HuH-7.5 (cell line): ENCODE results near the gene ZBTB7C.

Experiments used
- DNase-seq: peaks from one replicate; pipeline ENCODE4 v3.0.0; 2011; ENCODE audit warnings: low spot score

The ZBTB7C gene

GRCh38 chr18:48354746-48355260 is 54.4 kb downstream of the ZBTB7C start:
- DNase-seq = no peak

GRCh38 chr18:48352051-48352755 is 57.0 kb downstream of the ZBTB7C start:
- DNase-seq = no peak

- no peak for DNase-seq
Observed at GRCh38 chr18:48351216-48352050, 57.8 kb downstream of the ZBTB7C start.

GRCh38 chr18:48348739-48349138 is 60.4 kb downstream of the ZBTB7C start:
- no peak for DNase-seq

- DNase-seq = no peak
Observed at GRCh38 chr18:48347756-48348326, 61.3 kb downstream of the ZBTB7C start.

GRCh38 chr18:48345596-48345995 is 63.6 kb downstream of the ZBTB7C start:
- DNase-seq = no peak

GRCh38 chr18:48342581-48342980 is 66.6 kb downstream of the ZBTB7C start:
- DNase-seq = no peak

GRCh38 chr18:48342125-48342524 is 67.1 kb downstream of the ZBTB7C start:
- no peak for DNase-seq

- no peak for DNase-seq
Observed at GRCh38 chr18:48340560-48340959, 68.6 kb downstream of the ZBTB7C start.

- DNase-seq = no peak
Observed at GRCh38 chr18:48339692-48340091, 69.5 kb downstream of the ZBTB7C start.

GRCh38 chr18:48338915-48339314 is 70.3 kb downstream of the ZBTB7C start:
- DNase-seq = no peak

GRCh38 chr18:48337053-48337452 is 72.1 kb downstream of the ZBTB7C start:
- DNase-seq = no peak

- DNase-seq = no peak
Observed at GRCh38 chr18:48336332-48336731, 72.9 kb downstream of the ZBTB7C start.

- no peak for DNase-seq
Observed at GRCh38 chr18:48335829-48336228, 73.4 kb downstream of the ZBTB7C start.

GRCh38 chr18:48334845-48335244 is 74.3 kb downstream of the ZBTB7C start:
- no peak for DNase-seq

GRCh38 chr18:48333563-48333962 is 75.6 kb downstream of the ZBTB7C start:
- no peak for DNase-seq

- no peak for DNase-seq
Observed at GRCh38 chr18:48330016-48330991, 78.9 kb downstream of the ZBTB7C start.

GRCh38 chr18:48328473-48329210 is 80.5 kb downstream of the ZBTB7C start:
- DNase-seq = no peak

GRCh38 chr18:48326901-48327675 is 82.1 kb downstream of the ZBTB7C start:
- no peak for DNase-seq

- DNase-seq = no peak
Observed at GRCh38 chr18:48325115-48325665, 84.0 kb downstream of the ZBTB7C start.
